Activated T-helper 1 cell treated with anti-CD3 and anti-CD28 coated beads, Interleukin-12 subunit alpha, Interleukin-12 subunit beta, Interleukin-2, Interleukin-4 antibody, amounts not matched to agents 30 ng/mL and 10 ng/mL and 1 ng/mL, durations not matched to agents 14 hours and 24 hours and 36 hours (primary cell): ENCODE results near the gene TANGO2. TPM values are rescaled to one million over a fixed set of nuclear protein-coding genes. Genes with fewer than 3 reads are reported as not detected.

Experiments used
- DNase-seq: peaks from one replicate; pipeline ENCODE4 v3.0.0; 2021; ENCODE audit warnings: low spot score
- H3K27ac Mint-ChIP-seq: one replicate; pipeline ENCODE4 v1.8.0; 2021; ENCODE audit warnings: mild to moderate bottlenecking, mixed read lengths
- H3K27me3 Mint-ChIP-seq: one replicate; pipeline ENCODE4 v1.8.0; 2022; ENCODE audit warnings: mild to moderate bottlenecking, moderate library complexity, mixed read lengths; ENCODE audit not compliant: insufficient read depth
- H3K36me3 Mint-ChIP-seq: one replicate; pipeline ENCODE4 v1.8.0; 2021; ENCODE audit warnings: low read depth, mixed read lengths
- H3K4me1 Mint-ChIP-seq: one replicate; pipeline ENCODE4 v1.8.0; 2021; ENCODE audit warnings: low read depth, mixed read lengths
- H3K4me3 Mint-ChIP-seq: one replicate; pipeline ENCODE4 v1.8.0; 2021; ENCODE audit warnings: mild to moderate bottlenecking, moderate library complexity, mixed read lengths
- H3K9me3 Mint-ChIP-seq: one replicate; pipeline ENCODE4 v1.8.0; 2021; ENCODE audit warnings: mixed read lengths
- intact Hi-C: fragments of 100-400 bp; cut with micrococcal nuclease; formaldehyde crosslinking; loops from one replicate; pipeline ENCODE4 v1.15.1; 2024
- total RNA-seq: library from RNA; stranded (reverse); gene quantifications from 2 replicates; pipeline ENCODE4 v1.2.3, GENCODE V29; 2022

Gene TANGO2
- total RNA-seq, 1 donor from 2014 or later = 29.2 TPM

DNA sequence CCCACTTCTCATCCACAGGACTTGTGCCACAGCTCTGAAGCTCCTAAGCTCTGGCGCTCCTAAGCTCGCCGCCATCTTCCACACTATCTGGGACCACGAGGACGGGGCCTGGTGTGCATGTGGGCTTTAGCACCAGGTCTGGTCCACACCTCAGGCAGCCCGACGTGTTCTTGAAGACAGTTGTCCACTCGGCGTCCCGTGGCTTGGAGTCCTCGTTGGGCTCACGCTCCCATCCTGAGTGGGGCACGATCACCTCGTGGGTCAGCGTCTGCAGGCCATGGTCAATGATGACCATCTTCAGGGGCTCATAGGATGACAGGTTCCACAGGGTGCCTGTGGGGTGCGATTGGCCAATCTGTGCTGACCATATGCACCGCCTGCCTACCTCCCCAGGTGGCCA lies 42.2 kb upstream of the TANGO2 start:
- no peaks in the 10 kb centered on the region for H3K9me3 Mint-ChIP-seq
- no peaks in the 10 kb centered on the region for H3K27me3 Mint-ChIP-seq
- no peak overlapping the region for H3K4me3 Mint-ChIP-seq
- H3K27ac Mint-ChIP-seq = no peak overlapping the region
- H3K4me1 Mint-ChIP-seq = peaks cover 9% of the 10 kb centered on the region
- no peaks in the 10 kb centered on the region for H3K36me3 Mint-ChIP-seq
- DNase-seq = no peak
- intact Hi-C loops = loop anchor here (10.0 kb wide), 1 partner anchor 456 kb away; the partner anchor contains the start of gene SCARF2

- no peak for DNase-seq
- peaks cover 7% of the 10 kb centered on the region for H3K4me1 Mint-ChIP-seq
- intact Hi-C loops = loop anchor here (10.0 kb wide), 1 partner anchor 455 kb away; the partner anchor contains the start of gene SCARF2
- no peak overlapping the region for H3K4me3 Mint-ChIP-seq
- H3K27ac Mint-ChIP-seq = no peak overlapping the region
- no peaks in the 10 kb centered on the region for H3K36me3 Mint-ChIP-seq
- H3K27me3 Mint-ChIP-seq = no peaks in the 10 kb centered on the region
- H3K9me3 Mint-ChIP-seq = no peaks in the 10 kb centered on the region
These were observed 41.0 kb upstream of the TANGO2 start for GRCh38 chr22:19979712-19980493.

DNA sequence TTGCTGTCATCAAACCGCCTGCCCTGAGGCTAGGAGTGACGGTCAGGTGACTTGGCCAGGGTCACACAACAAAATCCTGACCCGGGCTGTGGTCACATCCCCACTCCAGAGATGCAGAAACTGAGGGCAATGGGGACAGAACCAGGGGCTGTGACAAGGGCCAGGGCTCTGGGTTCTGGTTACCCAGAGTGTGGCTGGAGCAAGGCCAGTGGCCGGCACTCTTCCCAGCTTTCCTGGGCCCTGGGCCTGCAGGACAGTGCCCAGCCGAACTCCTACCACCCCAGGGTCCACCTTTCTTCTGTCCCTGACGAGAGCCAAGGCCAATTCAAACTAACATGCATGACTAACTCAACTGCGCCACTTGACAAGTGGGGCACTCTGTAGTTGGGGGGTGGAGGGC lies 40.1 kb upstream of the TANGO2 start:
- H3K27ac Mint-ChIP-seq = no peak overlapping the region
- H3K27me3 Mint-ChIP-seq = no peaks in the 10 kb centered on the region
- H3K36me3 Mint-ChIP-seq = no peaks in the 10 kb centered on the region
- H3K4me3 Mint-ChIP-seq = no peak overlapping the region
- H3K9me3 Mint-ChIP-seq = no peaks in the 10 kb centered on the region
- no peak for DNase-seq
- intact Hi-C loops = no loop called here
- no peaks in the 10 kb centered on the region for H3K4me1 Mint-ChIP-seq

DNA sequence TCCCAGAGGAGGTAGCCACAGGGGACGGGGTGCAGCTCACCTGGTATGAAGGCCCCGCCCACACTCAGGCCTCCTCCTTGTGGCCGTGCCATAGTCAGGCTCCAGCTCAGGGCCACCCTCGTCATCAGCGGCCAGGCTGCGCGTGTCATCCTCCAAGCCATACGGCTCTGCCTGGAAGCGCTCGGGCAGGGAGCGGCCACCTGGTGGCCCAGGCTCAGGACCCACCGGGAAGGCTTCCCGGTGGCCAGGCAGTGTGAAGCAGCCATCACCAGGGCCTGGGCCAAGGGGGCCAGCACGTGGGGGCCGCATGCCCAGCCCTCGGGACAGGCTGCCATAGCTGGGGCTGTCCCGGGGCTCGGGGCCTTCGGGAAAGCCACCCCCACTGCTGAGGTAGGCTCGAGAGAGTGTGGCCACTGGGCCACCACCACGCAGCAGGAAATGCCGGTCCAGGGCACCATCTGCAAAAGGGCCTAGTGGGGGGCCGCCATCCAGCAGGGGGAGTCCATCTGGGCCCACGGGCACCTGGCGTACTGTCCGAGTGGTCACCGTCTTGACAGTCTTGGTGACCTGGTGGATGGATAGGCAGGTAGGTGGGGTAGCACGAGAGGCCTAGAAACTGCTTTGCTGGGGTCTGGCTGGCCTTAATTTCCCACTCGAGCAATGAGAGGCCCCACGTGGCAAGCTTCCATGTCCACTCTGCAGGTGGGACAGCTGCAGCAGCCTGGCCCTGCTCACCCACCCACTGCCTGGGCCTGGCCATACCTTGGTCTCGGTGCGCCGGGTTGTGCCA lies 39.5 kb upstream of the TANGO2 start:
- intact Hi-C loops = no loop called here
- no peaks in the 10 kb centered on the region for H3K36me3 Mint-ChIP-seq
- no peak overlapping the region for H3K4me3 Mint-ChIP-seq
- H3K4me1 Mint-ChIP-seq = no peaks in the 10 kb centered on the region
- H3K27me3 Mint-ChIP-seq = no peaks in the 10 kb centered on the region
- H3K27ac Mint-ChIP-seq = no peak overlapping the region
- no peaks in the 10 kb centered on the region for H3K9me3 Mint-ChIP-seq
- no peak for DNase-seq

DNA sequence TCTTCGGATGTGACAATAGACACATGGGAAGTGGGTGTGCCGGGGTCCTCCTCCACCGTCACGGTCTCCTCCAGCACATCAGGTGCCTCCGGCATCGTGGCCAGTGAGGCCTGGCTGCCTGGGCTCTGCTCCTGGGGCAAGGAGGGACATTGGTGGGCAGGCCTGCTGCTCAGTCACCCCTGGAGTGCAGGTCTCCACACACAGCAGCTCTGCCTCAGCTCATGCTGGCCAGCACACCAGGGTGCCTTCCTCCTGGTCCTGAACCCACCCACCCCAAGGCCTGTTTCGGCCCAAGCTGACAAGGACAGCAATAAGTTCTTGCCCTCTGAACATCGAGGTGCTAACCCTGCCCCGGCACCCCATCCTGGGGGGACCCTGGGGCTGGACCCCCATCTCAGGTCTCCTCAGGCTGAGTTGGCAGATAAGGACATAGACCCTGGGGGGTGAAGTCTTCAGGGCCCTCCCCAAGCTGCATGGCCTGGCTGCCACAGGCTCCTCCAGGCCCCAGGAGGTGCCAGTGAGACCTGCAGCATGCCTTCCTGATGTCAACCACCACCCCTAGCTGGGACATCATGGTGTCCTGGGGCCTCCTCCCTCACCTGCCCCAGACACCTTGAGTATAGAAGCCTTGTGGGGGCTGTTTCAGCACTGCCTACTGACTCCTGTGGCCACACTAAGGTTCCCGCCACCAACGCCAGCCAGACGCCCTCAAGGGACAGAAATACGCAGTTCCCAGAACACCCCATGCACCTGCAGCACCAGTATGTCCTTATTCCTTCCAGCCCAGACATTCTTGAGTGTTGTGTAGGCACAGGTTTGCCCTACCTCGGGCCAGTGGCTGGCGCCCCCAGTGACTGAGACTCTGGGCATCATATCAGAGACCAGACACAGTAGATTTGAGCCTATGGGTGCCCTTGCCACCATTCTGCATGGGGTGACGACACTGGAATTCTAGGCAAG lies 38.7 kb upstream of the TANGO2 start:
- Mint-ChIP-seq H3K36me3 (no peaks in the 10 kb centered on the region), H3K4me3 (no peak overlapping the region), H3K4me1 (no peaks in the 10 kb centered on the region), H3K27me3 (no peaks in the 10 kb centered on the region), H3K27ac (no peak overlapping the region), H3K9me3 (no peaks in the 10 kb centered on the region)
- DNase-seq = no peak
- intact Hi-C loops = no loop called here

DNA sequence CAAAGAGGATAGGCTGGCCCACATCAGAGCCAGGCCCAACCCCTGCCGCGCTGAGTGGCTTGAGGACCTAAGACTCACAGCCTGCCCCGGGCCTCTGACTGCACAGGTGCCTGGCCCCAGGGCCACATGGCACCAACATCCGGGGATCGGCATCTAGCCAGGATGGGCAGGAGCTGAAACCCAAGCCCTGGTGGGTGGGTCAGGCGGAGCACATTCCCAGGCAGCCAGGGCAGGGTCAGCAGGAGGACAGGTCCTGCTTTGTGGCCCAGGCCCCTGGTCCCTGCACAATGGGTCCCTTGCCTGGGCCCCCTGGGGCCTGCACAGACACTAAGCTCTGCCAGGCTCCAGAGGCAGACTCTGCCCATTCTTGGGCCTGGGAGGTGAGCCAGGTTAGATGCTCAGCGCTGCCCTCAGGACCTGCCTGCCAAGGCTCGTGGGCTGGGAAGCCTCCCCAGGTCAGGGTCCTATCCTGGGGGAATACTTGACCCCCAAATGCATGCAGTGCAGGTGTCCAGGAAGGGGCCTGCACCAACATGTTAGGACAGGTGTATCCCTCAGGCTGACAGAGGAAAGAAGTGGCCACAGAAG lies 37.8 kb upstream of the TANGO2 start:
- Mint-ChIP-seq H3K36me3 (no peaks in the 10 kb centered on the region), H3K27ac (no peak overlapping the region), H3K27me3 (peaks cover under 1% of the 10 kb centered on the region), H3K4me1 (no peaks in the 10 kb centered on the region), H3K4me3 (no peak overlapping the region), H3K9me3 (no peaks in the 10 kb centered on the region)
- intact Hi-C loops = no loop called here
- DNase-seq = no peak

DNA sequence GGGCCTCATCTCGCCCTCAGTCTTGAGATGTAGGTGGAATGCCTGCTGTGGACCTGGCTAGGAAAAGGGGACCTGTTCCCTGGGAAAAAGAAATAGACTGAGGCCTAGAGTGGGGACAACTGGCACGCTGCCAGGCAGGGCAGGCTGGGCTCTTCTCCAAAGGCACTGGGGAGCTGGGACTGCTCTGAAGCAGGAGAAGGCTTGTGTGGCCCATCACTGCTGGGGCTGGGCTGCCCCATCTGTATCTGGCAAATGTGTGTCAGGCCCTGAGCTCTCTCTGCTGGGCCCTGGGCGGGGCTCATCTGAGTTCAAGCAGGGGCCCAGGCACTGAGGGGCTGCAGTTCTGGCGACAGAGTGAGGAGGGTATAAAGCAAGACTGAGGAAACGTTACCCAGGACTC lies 37.2 kb upstream of the TANGO2 start:
- H3K4me3 Mint-ChIP-seq = no peak overlapping the region
- H3K27ac Mint-ChIP-seq = no peak overlapping the region
- no peaks in the 10 kb centered on the region for H3K9me3 Mint-ChIP-seq
- no peak for DNase-seq
- no peaks in the 10 kb centered on the region for H3K4me1 Mint-ChIP-seq
- peaks cover 2% of the 10 kb centered on the region for H3K27me3 Mint-ChIP-seq
- intact Hi-C loops = no loop called here
- H3K36me3 Mint-ChIP-seq = no peaks in the 10 kb centered on the region

DNA sequence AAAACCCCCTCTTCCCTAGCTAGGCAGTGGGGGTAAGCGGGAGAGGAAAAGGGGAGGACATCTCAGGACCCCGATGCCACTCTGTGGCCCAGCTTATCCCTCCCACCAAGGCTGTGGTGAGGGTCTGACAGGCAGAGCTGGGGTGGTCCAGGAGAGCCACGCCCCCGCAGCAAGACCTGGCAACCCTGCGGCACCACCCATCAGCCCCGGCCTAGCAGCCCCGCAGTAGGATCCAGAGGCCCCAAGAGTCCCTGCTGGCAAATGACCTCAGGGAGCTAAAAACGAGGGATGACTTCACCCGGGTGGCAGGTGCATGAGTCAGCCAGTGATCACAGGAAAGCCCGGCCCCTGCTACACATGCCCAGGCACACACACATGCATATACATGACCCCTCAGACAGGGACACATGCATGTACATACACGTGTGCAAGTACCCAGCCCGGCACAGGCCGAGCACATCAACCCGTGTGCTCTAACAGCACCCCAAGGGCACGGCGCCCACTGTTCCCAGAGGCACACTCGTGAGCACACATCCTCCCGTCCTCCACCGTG lies 36.6 kb upstream of the TANGO2 start:
- H3K27me3 Mint-ChIP-seq = peaks cover 4% of the 10 kb centered on the region
- no peaks in the 10 kb centered on the region for H3K9me3 Mint-ChIP-seq
- no peak overlapping the region for H3K4me3 Mint-ChIP-seq
- no peak overlapping the region for H3K27ac Mint-ChIP-seq
- no peaks in the 10 kb centered on the region for H3K4me1 Mint-ChIP-seq
- H3K36me3 Mint-ChIP-seq = no peaks in the 10 kb centered on the region
- no peak for DNase-seq
- intact Hi-C loops = no loop called here

- Mint-ChIP-seq H3K27me3 (peaks cover 6% of the 10 kb centered on the region), H3K36me3 (no peaks in the 10 kb centered on the region), H3K9me3 (no peaks in the 10 kb centered on the region), H3K4me3 (no peak overlapping the region), H3K4me1 (no peaks in the 10 kb centered on the region), H3K27ac (no peak overlapping the region)
- no peak for DNase-seq
- intact Hi-C loops = no loop called here
These were observed 35.8 kb upstream of the TANGO2 start for GRCh38 chr22:19984851-19985811.

DNA sequence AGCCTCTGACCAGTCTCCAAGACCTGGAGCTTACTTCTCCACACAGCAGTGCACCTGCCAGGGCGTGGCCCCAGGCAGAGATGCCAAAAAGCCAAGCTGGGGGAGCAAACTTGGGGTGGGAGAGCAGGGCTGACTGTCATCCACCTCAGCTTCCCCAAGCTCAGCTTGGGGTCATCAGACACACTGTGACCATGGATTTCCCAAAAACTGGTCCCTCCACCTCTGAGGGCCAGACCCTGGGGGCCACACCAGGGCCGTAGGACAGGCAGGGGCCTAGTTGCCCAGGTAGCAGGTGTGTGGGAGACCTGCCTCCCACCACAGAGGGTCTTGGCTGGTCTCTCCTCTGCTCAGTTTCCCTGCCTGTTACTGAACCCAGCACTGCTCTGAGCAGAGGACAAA lies 34.9 kb upstream of the TANGO2 start:
- peaks cover 8% of the 10 kb centered on the region for H3K27me3 Mint-ChIP-seq
- H3K9me3 Mint-ChIP-seq = no peaks in the 10 kb centered on the region
- H3K27ac Mint-ChIP-seq = no peak overlapping the region
- H3K4me3 Mint-ChIP-seq = no peak overlapping the region
- DNase-seq = no peak
- no peaks in the 10 kb centered on the region for H3K36me3 Mint-ChIP-seq
- intact Hi-C loops = no loop called here
- no peaks in the 10 kb centered on the region for H3K4me1 Mint-ChIP-seq
